ENCODE measurements around the gene GHRHR.

The GHRHR gene

GRCh38 chr7:30917216-30917893, 46.4 kb upstream of the GHRHR start:
- no peak overlapping the region for H3K27ac ChIP-seq (replicated peaks)
- no peak for TF ChIP-seq GABPA (IDR thresholded peaks at IDR 0.05; ENCODE audit: low read depth)
- TF ChIP-seq SPI1 (IDR thresholded peaks at IDR 0.05; ENCODE audit: borderline replicate concordance, low read depth), result no peak
- TF ChIP-seq CTCF (IDR thresholded peaks at IDR 0.05; ENCODE audit: insufficient read depth, low read length), result no peak
- no peaks in the 10 kb centered on the region for H3K27me3 ChIP-seq (ENCODE audit: insufficient read depth, poor library complexity, severe bottlenecking)
- no peak for DNase-seq (ENCODE audit: low read depth in 1 of 2, low spot score in 1 of 2)
- no peak overlapping the region for H3K4me3 ChIP-seq (replicated peaks; ENCODE audit: insufficient read depth, low read length)

GRCh38 chr7:30918676-30919075, 45.1 kb upstream of the GHRHR start:
- Histone ChIP-seq H3K4me3 (replicated peaks; ENCODE audit: insufficient read depth, low read length) (no peak overlapping the region), H3K27me3 (ENCODE audit: insufficient read depth, poor library complexity, severe bottlenecking) (no peaks in the 10 kb centered on the region), H3K27ac (replicated peaks) (no peak overlapping the region)
- TF ChIP-seq POLR2AphosphoS5 (IDR thresholded peaks at IDR 0.05; ENCODE audit: low read depth) (no peak), GABPA (IDR thresholded peaks at IDR 0.05; ENCODE audit: low read depth) (no peak), REST (IDR thresholded peaks at IDR 0.05; ENCODE audit: insufficient replicate concordance, low read depth) (no peak), CTCF (IDR thresholded peaks at IDR 0.05; ENCODE audit: insufficient read depth, low read length) (no peak), SPI1 (IDR thresholded peaks at IDR 0.05; ENCODE audit: borderline replicate concordance, low read depth) (no peak)
- no peak for DNase-seq (ENCODE audit: low read depth in 1 of 2, low spot score in 1 of 2)

- H3K27ac ChIP-seq (replicated peaks), result no peak overlapping the region
- H3K27me3 ChIP-seq (ENCODE audit: insufficient read depth, poor library complexity, severe bottlenecking), result no peaks in the 10 kb centered on the region
- DNase-seq (ENCODE audit: low read depth in 1 of 2, low spot score in 1 of 2), result no peak
- no peak overlapping the region for H3K4me3 ChIP-seq (replicated peaks; ENCODE audit: insufficient read depth, low read length)
- TF ChIP-seq REST (IDR thresholded peaks at IDR 0.05; ENCODE audit: insufficient replicate concordance, low read depth) (no peak), CTCF (IDR thresholded peaks at IDR 0.05; ENCODE audit: insufficient read depth, low read length) (no peak), GABPA (IDR thresholded peaks at IDR 0.05; ENCODE audit: low read depth) (no peak), POLR2AphosphoS5 (IDR thresholded peaks at IDR 0.05; ENCODE audit: low read depth) (no peak), SPI1 (IDR thresholded peaks at IDR 0.05; ENCODE audit: borderline replicate concordance, low read depth) (no peak)
These were observed 43.7 kb upstream of the GHRHR start for GRCh38 chr7:30920021-30920583.
